Coronary artery (tissue), 2 donors: Measurements from ENCODE around the gene LRPPRC.

Experiments
- DNase-seq: peaks from one replicate; pipeline ENCODE4 v3.0.0-alpha.2; 2017; ENCODE audit warnings: low spot score
- H3K27ac ChIP-seq, 2 donors: fragments of 200-600 bp; sonication (generic); one replicate each; pipeline ENCODE4 v1.5.1; 2016 to 2019
- H3K4me3 ChIP-seq: fragments of 200-600 bp; sonication (generic); 2 replicates; pipeline ENCODE4 v1.5.1; 2016; ENCODE audit warnings: mild to moderate bottlenecking, moderate library complexity
- TF ChIP-seq, protein P1 (sequence below): fragments of 200-600 bp; sonication (generic); IDR thresholded peaks from one replicate; pipeline ENCODE4 v1.5.1; 2019; ENCODE audit warnings: antibody characterized with exemption

LRPPRC gene

DNA sequence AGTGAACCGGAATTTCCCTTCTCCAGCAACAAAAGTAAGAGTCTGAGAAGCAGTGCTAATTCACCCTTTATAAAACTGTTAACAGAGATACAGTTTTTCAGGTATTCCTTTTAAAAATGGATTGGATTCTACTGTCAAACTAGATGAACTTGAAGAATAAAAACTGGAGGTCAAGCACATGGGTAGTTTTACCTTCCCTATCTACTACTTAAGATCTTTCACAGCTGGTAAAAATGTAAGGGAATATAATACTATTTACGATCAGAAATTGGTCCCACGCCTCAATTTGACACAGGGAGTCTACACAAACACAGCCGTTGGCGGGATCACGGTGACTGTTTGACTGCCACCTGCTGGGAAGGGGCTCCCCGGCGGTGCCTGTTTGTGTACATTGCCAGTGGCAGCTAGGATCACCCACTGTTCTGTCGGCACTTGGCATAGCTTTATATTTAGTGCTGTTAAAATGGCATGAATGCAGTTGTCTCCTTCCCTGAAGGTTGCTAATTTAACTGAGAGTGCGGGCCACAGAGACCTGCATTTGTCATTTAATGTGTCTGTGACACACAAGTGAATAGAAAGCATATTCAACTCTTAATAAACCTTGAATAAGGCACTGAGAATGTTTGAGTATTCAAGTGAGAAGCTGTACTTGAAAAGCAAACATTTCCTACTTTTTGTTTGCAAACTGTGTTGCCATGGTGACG, 97.5 kb downstream of the LRPPRC start:
- no peak for DNase-seq
- TF ChIP-seq, protein P1, sequence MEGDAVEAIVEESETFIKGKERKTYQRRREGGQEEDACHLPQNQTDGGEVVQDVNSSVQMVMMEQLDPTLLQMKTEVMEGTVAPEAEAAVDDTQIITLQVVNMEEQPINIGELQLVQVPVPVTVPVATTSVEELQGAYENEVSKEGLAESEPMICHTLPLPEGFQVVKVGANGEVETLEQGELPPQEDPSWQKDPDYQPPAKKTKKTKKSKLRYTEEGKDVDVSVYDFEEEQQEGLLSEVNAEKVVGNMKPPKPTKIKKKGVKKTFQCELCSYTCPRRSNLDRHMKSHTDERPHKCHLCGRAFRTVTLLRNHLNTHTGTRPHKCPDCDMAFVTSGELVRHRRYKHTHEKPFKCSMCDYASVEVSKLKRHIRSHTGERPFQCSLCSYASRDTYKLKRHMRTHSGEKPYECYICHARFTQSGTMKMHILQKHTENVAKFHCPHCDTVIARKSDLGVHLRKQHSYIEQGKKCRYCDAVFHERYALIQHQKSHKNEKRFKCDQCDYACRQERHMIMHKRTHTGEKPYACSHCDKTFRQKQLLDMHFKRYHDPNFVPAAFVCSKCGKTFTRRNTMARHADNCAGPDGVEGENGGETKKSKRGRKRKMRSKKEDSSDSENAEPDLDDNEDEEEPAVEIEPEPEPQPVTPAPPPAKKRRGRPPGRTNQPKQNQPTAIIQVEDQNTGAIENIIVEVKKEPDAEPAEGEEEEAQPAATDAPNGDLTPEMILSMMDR: no peak
- Histone ChIP-seq H3K27ac (no peak overlapping the region), H3K4me3 (no peak overlapping the region)

DNA sequence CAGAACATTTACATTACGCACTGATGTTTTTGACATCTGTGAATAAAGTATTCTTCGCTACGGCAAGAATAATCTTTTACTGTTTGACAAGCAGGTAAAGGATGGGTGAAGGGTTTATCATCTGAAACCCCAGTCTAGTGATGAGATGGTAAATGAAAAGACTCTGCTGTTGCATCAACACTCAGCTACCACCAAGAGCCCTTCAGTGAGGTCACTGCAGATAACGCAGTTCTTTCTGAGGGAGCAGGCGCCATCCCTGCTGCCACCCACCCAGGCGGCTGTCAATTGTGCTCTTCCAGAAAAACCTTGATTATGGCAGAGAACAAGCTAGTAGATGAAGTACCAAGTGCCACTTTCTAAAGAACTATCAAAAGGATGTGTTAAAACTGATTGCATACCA, 98.3 kb downstream of the LRPPRC start:
- DNase-seq: no peak
- TF ChIP-seq, protein P1: no peak
- Histone ChIP-seq H3K4me3 (no peak overlapping the region), H3K27ac (no peak overlapping the region)

DNA sequence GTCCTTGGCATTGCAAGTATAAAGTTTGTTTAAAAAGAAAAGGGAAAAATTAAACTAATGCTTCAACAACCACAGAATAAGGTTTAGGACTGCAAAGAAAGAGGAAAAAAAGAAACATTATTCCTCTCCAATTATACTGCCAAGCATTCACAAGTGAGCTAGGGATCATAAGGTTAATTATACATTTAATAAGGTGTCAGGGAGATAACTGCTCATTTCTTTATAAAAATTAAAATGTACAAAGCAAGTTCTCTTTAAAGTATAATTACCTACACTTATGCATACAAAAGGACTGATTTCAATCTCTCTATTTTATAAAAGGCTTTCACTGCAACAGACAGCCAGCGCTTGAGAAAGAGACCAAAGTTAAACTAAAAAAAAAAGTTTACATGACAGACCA, 98.9 kb downstream of the LRPPRC start:
- H3K27ac ChIP-seq: no peak overlapping the region
- TF ChIP-seq, protein P1: no peak
- H3K4me3 ChIP-seq: no peak overlapping the region
- DNase-seq: no peak

DNA sequence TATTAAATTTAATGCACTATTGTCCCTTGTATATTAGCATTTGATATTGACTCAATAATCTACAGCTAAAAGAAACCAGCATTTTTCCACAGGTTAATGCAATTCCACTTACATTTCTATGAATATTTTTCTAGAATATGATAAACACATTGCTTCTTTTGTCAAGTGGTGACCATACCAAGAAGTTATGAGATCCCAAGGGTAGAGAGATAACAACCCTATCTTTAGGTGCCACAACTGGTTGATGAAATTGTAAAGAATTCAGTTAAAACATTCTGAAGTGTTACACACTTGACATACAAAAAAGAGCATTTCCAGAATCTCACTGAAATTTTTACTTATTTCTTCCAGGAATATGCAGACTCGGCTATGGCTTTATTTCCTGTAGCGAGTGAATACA, 101.0 kb downstream of the LRPPRC start:
- Histone ChIP-seq H3K4me3 (no peak overlapping the region), H3K27ac (no peak overlapping the region)
- TF ChIP-seq, protein P1: no peak
- no peak for DNase-seq

DNA sequence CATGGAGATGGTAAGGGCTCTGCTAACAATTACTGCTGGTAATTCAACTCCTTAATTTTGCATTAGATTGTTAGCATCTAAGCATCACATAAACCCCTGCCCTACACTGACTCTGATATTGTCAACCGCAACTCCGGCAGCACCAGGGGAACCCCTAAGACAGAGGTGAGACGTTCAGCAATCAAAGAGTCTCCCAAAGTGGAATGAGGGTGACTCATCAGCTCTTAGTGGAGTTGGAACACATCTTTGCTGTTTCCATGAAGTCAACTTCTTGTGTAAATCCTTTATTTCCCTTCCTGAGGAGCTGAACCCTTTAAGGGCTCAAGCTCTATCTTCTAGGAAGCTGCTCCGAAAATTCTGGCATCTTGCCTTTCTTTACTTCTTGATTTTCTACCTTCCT, 104.9 kb downstream of the LRPPRC start:
- Histone ChIP-seq H3K27ac (no peak overlapping the region), H3K4me3 (no peak overlapping the region)
- TF ChIP-seq, protein P1: no peak
- DNase-seq: no peak

DNA sequence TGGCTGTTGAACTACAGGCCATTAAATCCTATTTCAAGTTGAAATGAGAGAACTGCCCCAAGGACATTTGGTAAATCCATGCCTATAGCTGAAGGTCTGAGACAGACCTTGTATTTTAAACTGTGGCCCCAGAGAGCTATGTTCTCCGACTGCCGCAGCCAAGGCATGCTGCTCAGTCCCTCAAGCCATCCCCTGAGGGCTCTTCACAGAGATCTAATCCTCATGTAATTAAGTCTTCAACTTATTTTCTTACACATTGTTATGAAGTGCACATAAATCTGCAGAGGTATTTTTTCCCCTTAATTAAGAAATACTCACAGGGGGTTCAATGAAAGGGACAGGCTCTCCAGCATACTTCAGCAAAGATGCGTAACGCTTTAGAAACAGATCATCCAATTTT, 106.4 kb downstream of the LRPPRC start:
- H3K4me3 ChIP-seq: no peak overlapping the region
- no peak for DNase-seq
- H3K27ac ChIP-seq: no peak overlapping the region
- TF ChIP-seq, protein P1: no peak

DNA sequence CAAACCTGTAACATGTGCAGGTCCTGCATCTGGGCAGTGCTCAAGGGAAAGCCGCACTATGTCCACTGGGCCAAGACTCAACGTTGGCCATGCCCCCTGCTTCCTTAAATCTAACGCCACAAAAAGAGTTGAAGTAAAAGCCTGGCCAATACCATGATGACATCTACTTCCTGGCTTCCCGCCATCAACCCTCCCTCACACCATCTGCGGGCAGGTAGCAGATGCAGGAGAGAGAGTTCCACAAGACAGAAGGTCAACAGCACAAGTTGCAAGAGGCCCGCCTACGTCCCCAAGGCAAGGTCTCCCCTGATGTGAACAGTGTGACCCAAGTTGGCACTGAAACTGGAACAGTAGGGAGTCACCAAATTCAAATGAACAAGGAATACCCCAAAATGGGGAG, 108.6 kb downstream of the LRPPRC start:
- no peak for DNase-seq

More for the DNA sequence above, 108.6 kb downstream of the LRPPRC start:
- TF ChIP-seq, protein P1: no peak
- Histone ChIP-seq H3K27ac (no peak overlapping the region), H3K4me3 (no peak overlapping the region)
